Suppressor macrophage (primary cell): ENCODE results near the gene NOTCH1.
"Not testable (repeated sequence)": the region's sequence is repeated elsewhere in the genome, so short reads cannot be mapped to it uniquely, and the experiment has no call there.

ENCODE experiments used
- DNase-seq, 4 experiments: peaks; one replicate each; pipeline ENCODE4 v3.0.0-alpha.2; 2020 to 2022
- total RNA-seq, 17 experiments: gene quantifications; one replicate each; lab custom pipeline; 2026; ENCODE audit warnings: mixed read lengths in 6 of 17, inconsistent platforms in 3 of 17; lab: John Stamatoyannopoulos, UW

The NOTCH1 gene
- 32.4 to 176 (median 54.6) reads per million in 17 experiments for total RNA-seq

GRCh38 chr9:136545965-136546696, at the start of gene NOTCH1:
Gene NOTCH1 (minus strand): TSS chr9:136546048. CDS start chr9:136545786, 262 bp downstream.
- peak; percentile 96 to 99 (median 98) for DNase-seq

GRCh38 chr9:136594492-136594891, 48.6 kb upstream of the NOTCH1 start:
- no peak for DNase-seq

- DNase-seq: no peak
Observed at GRCh38 chr9:136593581-136593980, 47.7 kb upstream of the NOTCH1 start.

GRCh38 chr9:136592666-136593065, 46.8 kb upstream of the NOTCH1 start:
- DNase-seq: no peak

GRCh38 chr9:136590821-136591752, 45.2 kb upstream of the NOTCH1 start:
- DNase-seq: peak; percentile 56 to 71 (median 64)

GRCh38 chr9:136589766-136590763, 44.2 kb upstream of the NOTCH1 start:
- no peak for DNase-seq

- DNase-seq: no peak
Observed at GRCh38 chr9:136588663-136589464, 43.0 kb upstream of the NOTCH1 start.

- DNase-seq: no peak
Observed at GRCh38 chr9:136587944-136588662, 42.3 kb upstream of the NOTCH1 start.

- peak; percentile 86 to 95 (median 90) for DNase-seq
Observed at GRCh38 chr9:136587145-136587943, 41.5 kb upstream of the NOTCH1 start.

GRCh38 chr9:136586391-136586953, 40.6 kb upstream of the NOTCH1 start:
- DNase-seq: no peak

- no peak for DNase-seq
Observed at GRCh38 chr9:136585531-136586120, 39.8 kb upstream of the NOTCH1 start.

- DNase-seq: no peak
Observed at GRCh38 chr9:136584934-136585333, 39.1 kb upstream of the NOTCH1 start.

- no peak for DNase-seq
Observed at GRCh38 chr9:136584401-136584932, 38.6 kb upstream of the NOTCH1 start.

GRCh38 chr9:136582977-136583735, 37.3 kb upstream of the NOTCH1 start:
- DNase-seq: no peak

GRCh38 chr9:136581614-136582447, 36.0 kb upstream of the NOTCH1 start:
- DNase-seq: no peak

- DNase-seq: not testable (repeated sequence)
Observed at GRCh38 chr9:136579650-136580219, 33.9 kb upstream of the NOTCH1 start.
